ENCODE data around the gene CA10.

CA10 gene

DNA sequence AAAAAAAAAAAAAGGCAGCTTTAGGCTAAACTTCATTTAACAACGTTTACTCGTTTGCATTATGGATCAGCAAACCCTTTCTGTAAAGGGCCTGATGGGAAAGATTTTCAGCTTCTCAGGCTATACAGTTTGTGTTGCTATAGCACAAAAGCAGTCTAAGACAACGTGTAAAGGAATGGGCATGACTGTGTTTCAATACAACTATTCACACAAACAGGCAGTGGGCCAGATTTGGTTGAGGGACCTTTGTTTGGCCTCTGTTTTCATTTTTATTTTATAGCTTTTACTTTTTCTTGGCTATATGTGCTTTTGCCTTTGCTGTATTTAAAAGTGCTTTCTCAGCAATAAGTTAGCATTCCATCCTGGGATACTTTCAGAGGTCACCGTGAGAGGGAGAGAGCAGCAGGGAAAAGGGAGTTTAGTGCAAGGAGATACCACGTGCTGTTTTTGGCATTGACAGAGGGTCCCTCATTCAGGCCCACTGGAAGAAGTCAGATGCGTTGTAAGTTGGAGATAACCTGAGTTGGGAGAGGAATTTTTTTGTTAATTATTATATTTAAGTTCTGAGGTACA, 562.6 kb downstream of the CA10 start:
- H3K4me3 ChIP-seq (ENCODE audit: low read depth, low read length): no peak overlapping the region
- TF ChIP-seq, protein P1, sequence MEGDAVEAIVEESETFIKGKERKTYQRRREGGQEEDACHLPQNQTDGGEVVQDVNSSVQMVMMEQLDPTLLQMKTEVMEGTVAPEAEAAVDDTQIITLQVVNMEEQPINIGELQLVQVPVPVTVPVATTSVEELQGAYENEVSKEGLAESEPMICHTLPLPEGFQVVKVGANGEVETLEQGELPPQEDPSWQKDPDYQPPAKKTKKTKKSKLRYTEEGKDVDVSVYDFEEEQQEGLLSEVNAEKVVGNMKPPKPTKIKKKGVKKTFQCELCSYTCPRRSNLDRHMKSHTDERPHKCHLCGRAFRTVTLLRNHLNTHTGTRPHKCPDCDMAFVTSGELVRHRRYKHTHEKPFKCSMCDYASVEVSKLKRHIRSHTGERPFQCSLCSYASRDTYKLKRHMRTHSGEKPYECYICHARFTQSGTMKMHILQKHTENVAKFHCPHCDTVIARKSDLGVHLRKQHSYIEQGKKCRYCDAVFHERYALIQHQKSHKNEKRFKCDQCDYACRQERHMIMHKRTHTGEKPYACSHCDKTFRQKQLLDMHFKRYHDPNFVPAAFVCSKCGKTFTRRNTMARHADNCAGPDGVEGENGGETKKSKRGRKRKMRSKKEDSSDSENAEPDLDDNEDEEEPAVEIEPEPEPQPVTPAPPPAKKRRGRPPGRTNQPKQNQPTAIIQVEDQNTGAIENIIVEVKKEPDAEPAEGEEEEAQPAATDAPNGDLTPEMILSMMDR (IDR thresholded peaks at IDR 0.05; ENCODE audit: low read depth, low read length): no peak
- H3K36me3 ChIP-seq: no peaks in the 10 kb centered on the region
- DNase-seq: no peak
- H3K9me3 ChIP-seq: no peaks in the 10 kb centered on the region
- H3K27me3 ChIP-seq: no peaks in the 10 kb centered on the region
- no peaks in the 10 kb centered on the region for H3K4me1 ChIP-seq

DNA sequence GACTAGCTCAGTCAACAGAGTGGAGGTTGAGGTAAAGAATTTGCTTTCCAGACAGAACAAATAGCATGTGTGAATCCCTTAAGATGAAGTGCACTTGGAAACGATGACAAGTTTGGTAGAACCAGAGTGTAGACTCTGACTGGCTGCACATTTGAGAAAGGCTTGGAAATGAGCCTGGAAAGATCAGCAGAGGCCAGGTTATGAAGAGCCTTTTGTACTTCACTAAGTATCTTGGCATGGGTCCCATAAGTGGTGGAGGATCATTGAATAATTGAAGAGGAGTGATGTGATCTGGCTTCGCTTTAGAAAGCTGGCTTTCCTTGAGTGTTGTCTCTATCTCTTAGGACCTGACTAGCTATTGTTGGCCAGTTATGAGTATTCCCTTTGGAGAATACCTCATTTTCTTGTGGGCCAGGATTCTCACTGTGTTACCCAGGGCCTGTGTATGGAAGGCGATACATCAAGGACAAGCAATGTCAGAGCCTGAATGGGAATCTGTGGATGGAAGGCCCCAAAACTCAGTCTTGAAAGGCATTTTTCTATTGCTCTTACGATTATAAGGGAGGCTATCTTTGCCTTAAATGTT, 568.4 kb downstream of the CA10 start:
- Histone ChIP-seq H3K9me3 (no peaks in the 10 kb centered on the region), H3K4me1 (no peaks in the 10 kb centered on the region), H3K4me3 (ENCODE audit: low read depth, low read length) (no peak overlapping the region), H3K36me3 (no peaks in the 10 kb centered on the region), H3K27me3 (no peaks in the 10 kb centered on the region)
- TF ChIP-seq, protein P1 (IDR thresholded peaks at IDR 0.05; ENCODE audit: low read depth, low read length): no peak
- peak; percentile 14 for DNase-seq

DNA sequence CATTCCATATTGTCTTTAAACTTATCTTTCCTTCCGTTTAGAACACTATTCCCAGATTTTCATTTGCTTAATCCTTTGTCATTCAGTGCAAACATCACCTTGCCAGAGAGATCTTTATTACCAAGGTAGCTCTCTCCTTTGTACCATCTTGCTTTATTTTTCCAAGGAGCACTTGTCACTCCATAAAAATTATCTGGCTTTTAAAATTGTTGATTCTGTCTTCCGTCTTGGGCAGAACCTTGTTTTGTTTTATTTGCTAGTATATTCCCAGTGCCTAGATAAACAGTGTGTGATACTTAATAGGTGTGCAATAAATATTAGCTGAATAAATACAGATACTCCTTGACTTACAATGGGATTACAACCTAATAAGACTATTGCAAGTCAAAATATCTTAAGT, 570.5 kb downstream of the CA10 start:
- Histone ChIP-seq H3K27me3 (no peaks in the 10 kb centered on the region), H3K9me3 (no peaks in the 10 kb centered on the region), H3K36me3 (no peaks in the 10 kb centered on the region), H3K4me3 (ENCODE audit: low read depth, low read length) (no peak overlapping the region), H3K4me1 (no peaks in the 10 kb centered on the region)
- no peak for DNase-seq
- TF ChIP-seq, protein P1 (IDR thresholded peaks at IDR 0.05; ENCODE audit: low read depth, low read length): no peak

DNA sequence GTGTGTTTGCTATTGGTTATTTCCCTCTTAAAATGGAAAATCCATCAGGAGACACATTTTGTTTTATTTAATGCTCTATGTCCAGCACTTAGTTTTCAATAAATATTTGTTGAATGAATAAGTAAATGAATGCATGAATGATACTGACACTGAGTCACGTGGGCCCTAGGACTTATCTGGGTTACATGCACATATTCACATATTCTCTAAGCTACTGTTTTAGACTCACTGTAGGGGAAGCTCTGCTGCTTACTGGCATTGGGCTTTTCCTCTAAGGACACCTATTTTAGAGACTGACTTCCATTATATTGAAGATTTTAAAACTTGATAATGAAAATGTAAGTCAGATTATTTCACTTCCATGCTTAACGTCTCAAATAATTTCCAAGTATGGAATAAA, 571.0 kb downstream of the CA10 start:
- Histone ChIP-seq H3K9me3 (no peaks in the 10 kb centered on the region), H3K4me3 (ENCODE audit: low read depth, low read length) (no peak overlapping the region), H3K36me3 (no peaks in the 10 kb centered on the region), H3K27me3 (no peaks in the 10 kb centered on the region), H3K4me1 (no peaks in the 10 kb centered on the region)
- TF ChIP-seq, protein P1 (IDR thresholded peaks at IDR 0.05; ENCODE audit: low read depth, low read length): no peak
- no peak for DNase-seq

DNA sequence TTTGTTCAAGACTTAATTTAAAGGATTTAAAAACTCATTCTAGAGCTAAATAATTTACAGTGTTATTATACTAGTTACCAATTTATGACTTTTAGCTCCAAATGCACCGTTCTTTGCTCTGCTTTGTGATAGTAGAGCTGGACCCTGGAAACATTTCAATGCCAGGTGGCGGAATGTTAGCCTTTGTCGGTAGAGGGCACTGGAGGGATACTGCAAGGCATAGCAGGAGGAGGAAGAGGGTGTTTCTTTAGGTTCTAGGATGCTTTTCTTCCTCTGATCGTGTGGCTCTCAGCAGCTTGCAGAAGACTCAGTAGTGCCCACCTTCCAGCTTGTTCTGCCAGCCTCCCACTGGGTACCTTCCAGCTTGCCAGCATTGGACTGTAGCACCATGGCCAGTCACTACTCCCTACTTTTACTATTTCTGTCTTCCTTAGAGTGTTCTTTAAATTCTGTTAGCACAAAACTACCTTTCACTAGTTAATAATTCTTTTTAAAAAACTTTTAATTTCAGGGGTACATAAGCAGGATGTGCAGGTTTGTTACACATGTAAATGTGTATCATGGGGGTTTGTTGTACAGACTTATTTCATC, 572.9 kb downstream of the CA10 start:
- no peak overlapping the region for H3K4me3 ChIP-seq (ENCODE audit: low read depth, low read length)
- no peaks in the 10 kb centered on the region for H3K36me3 ChIP-seq
- H3K4me1 ChIP-seq: no peaks in the 10 kb centered on the region
- peak; percentile 43 for DNase-seq
- TF ChIP-seq, protein P1 (IDR thresholded peaks at IDR 0.05; ENCODE audit: low read depth, low read length): peak; percentile 81
- no peaks in the 10 kb centered on the region for H3K9me3 ChIP-seq
- no peaks in the 10 kb centered on the region for H3K27me3 ChIP-seq

DNA sequence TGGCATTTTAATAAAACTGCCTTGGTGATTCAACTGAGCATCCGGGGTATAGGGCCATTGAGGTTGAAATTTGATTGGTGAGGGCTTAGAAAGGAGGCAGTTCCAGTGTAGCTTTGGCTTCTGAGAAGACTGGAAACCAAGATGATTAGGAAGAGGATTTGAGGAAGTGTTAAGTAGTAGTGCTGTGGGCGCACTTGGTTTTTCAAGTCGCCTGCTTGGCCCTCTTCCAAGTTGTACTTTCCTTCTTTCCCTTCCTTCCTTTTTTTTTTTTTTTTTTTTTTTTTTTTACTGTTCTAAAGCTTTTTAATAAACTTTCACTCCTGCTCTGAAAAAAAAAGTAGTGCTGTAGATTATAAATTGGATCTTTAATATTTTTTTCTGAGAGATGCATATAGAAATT, 577.6 kb downstream of the CA10 start:
- DNase-seq: no peak
- TF ChIP-seq, protein P1 (IDR thresholded peaks at IDR 0.05; ENCODE audit: low read depth, low read length): no peak
- Histone ChIP-seq H3K27me3 (no peaks in the 10 kb centered on the region), H3K9me3 (no peaks in the 10 kb centered on the region), H3K4me1 (no peaks in the 10 kb centered on the region), H3K4me3 (ENCODE audit: low read depth, low read length) (no peak overlapping the region), H3K36me3 (no peaks in the 10 kb centered on the region)
